Parathyroid adenoma (tissue), 2 donors: ENCODE results near the gene CPNE5.

ENCODE experiments used
- H2AFZ ChIP-seq: fragments of 300-600 bp; sonication (generic); one replicate; pipeline ENCODE4 v1.7.0; 2017; ENCODE audit warnings: antibody characterized with exemption, mild to moderate bottlenecking
- H3K27ac ChIP-seq: fragments of 300-600 bp; sonication (generic); one replicate; pipeline ENCODE4 v1.7.0; 2017
- H3K27me3 ChIP-seq: fragments of 300-600 bp; sonication (generic); one replicate; pipeline ENCODE4 v1.7.0; 2017; ENCODE audit warnings: low read length; ENCODE audit not compliant: control insufficient read depth, insufficient read depth
- H3K36me3 ChIP-seq: fragments of 300-600 bp; sonication (generic); one replicate; pipeline ENCODE4 v1.7.0; 2017; ENCODE audit warnings: low read length; ENCODE audit not compliant: control insufficient read depth, insufficient read depth
- H3K4me1 ChIP-seq: fragments of 300-600 bp; sonication (generic); one replicate; pipeline ENCODE4 v1.7.0; 2017; ENCODE audit warnings: control low read depth
- H3K4me2 ChIP-seq: fragments of 300-600 bp; sonication (generic); one replicate; pipeline ENCODE4 v1.7.0; 2017; ENCODE audit warnings: low read length
- H3K4me3 ChIP-seq: fragments of 300-600 bp; sonication (generic); one replicate; pipeline ENCODE4 v1.7.0; 2017; ENCODE audit warnings: low read depth, low read length
- H3K79me2 ChIP-seq: fragments of 300-600 bp; sonication (generic); one replicate; pipeline ENCODE4 v1.7.0; 2017; ENCODE audit warnings: control low read depth
- H3K9ac ChIP-seq: fragments of 300-600 bp; sonication (generic); one replicate; pipeline ENCODE4 v1.7.0; 2017; ENCODE audit warnings: mild to moderate bottlenecking
- H3K9me3 ChIP-seq: fragments of 300-600 bp; sonication (generic); one replicate; pipeline ENCODE4 v1.7.0; 2017; ENCODE audit warnings: low read length; ENCODE audit not compliant: control insufficient read depth
- CTCF ChIP-seq: fragments of 300-600 bp; sonication (generic); IDR thresholded peaks from one replicate; pipeline ENCODE4 v1.7.0; 2017; ENCODE audit warnings: antibody characterized with exemption, mild to moderate bottlenecking
- donor health status: primary hyperparathyroidism.

CPNE5 gene

GRCh38 chr6:36752187-36752885, 86.9 kb downstream of the CPNE5 start:
- no peaks in the 10 kb centered on the region for H3K36me3 ChIP-seq
- no peaks in the 10 kb centered on the region for H3K27me3 ChIP-seq
- H3K27ac ChIP-seq, result peak overlapping the region; percentile 6
- peak overlapping the region; percentile 55 for H2AFZ ChIP-seq
- no peak overlapping the region for H3K4me2 ChIP-seq
- no peak overlapping the region for H3K4me3 ChIP-seq
- no peak overlapping the region for H3K9ac ChIP-seq
- H3K4me1 ChIP-seq, result peaks cover 18% of the 10 kb centered on the region
- no peak for TF ChIP-seq CTCF
- H3K9me3 ChIP-seq, result no peaks in the 10 kb centered on the region
- no peaks in the 10 kb centered on the region for H3K79me2 ChIP-seq

GRCh38 chr6:36751833-36752186, 87.4 kb downstream of the CPNE5 start:
- H3K27me3 ChIP-seq, result no peaks in the 10 kb centered on the region
- H3K4me2 ChIP-seq, result no peak overlapping the region
- H2AFZ ChIP-seq, result no peak overlapping the region
- H3K9me3 ChIP-seq, result no peaks in the 10 kb centered on the region
- no peaks in the 10 kb centered on the region for H3K36me3 ChIP-seq
- no peak overlapping the region for H3K27ac ChIP-seq
- H3K9ac ChIP-seq, result no peak overlapping the region
- H3K4me1 ChIP-seq, result peaks cover 18% of the 10 kb centered on the region
- H3K4me3 ChIP-seq, result no peak overlapping the region
- no peaks in the 10 kb centered on the region for H3K79me2 ChIP-seq
- TF ChIP-seq CTCF, result no peak

- Histone ChIP-seq H3K4me3 (no peak overlapping the region), H3K4me2 (no peak overlapping the region), H3K4me1 (peaks cover 18% of the 10 kb centered on the region), H3K79me2 (no peaks in the 10 kb centered on the region), H3K27ac (no peak overlapping the region), H2AFZ (no peak overlapping the region), H3K9ac (no peak overlapping the region), H3K27me3 (no peaks in the 10 kb centered on the region), H3K36me3 (no peaks in the 10 kb centered on the region), H3K9me3 (no peaks in the 10 kb centered on the region)
- no peak for TF ChIP-seq CTCF
These were observed 88.2 kb downstream of the CPNE5 start for GRCh38 chr6:36751091-36751490.

- no peak overlapping the region for H3K4me2 ChIP-seq
These were observed 89.3 kb downstream of the CPNE5 start for GRCh38 chr6:36749829-36750489.

More at GRCh38 chr6:36749829-36750489, 89.3 kb downstream of the CPNE5 start:
- Histone ChIP-seq H2AFZ (no peak overlapping the region), H3K9ac (no peak overlapping the region), H3K9me3 (no peaks in the 10 kb centered on the region), H3K4me1 (peaks cover 18% of the 10 kb centered on the region), H3K27ac (no peak overlapping the region), H3K79me2 (no peaks in the 10 kb centered on the region), H3K36me3 (no peaks in the 10 kb centered on the region), H3K4me3 (no peak overlapping the region), H3K27me3 (no peaks in the 10 kb centered on the region)
- TF ChIP-seq CTCF, result no peak
